Measurements from ENCODE around the gene FARSA. TPM values are rescaled to one million over a fixed set of nuclear protein-coding genes. Genes with fewer than 3 reads are reported as not detected.
"Not testable (repeated sequence)": the region's sequence is repeated elsewhere in the genome, so short reads cannot be mapped to it uniquely, and the experiment has no call there.

FARSA gene
- total RNA-seq, 1 donor from 2014 or later = 165 TPM

- no peak overlapping the region for H3K27ac Mint-ChIP-seq
- peaks cover 48% of the 10 kb centered on the region for H3K36me3 Mint-ChIP-seq (ENCODE audit: low read depth)
- intact Hi-C loops (cut with micrococcal nuclease) = no loop called here
- no peak for DNase-seq (ENCODE audit: low spot score)
- no peaks in the 10 kb centered on the region for H3K9me3 Mint-ChIP-seq
- H3K27me3 Mint-ChIP-seq (ENCODE audit: low read depth) = no peaks in the 10 kb centered on the region
- peaks cover 7% of the 10 kb centered on the region for H3K4me1 Mint-ChIP-seq (ENCODE audit: low read depth)
- H3K4me3 Mint-ChIP-seq (ENCODE audit: low read depth) = no peak overlapping the region
Observed at GRCh38 chr19:12921047-12921446, 12.5 kb downstream of the FARSA start.

DNA sequence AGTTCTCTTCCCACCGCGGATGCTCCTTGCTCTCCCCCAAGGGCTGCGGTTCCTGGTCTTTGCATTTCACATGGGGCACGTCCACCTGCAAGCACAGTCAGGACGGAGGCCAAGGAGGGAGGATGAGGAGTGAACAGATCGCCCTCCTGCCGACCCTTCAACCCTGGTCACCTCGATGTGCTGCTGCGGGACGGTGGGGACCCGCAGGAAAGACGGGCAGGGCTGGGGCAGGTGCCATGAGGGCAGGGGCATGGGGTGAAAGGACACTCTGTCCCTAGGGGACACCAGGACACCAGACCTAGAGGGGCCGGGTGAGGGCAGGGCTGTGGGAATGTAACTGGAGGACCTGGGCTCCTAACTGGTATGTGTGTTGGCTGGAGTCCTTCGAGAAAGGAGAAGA lies 15.3 kb downstream of the FARSA start:
- peaks cover 20% of the 10 kb centered on the region for H3K4me1 Mint-ChIP-seq (ENCODE audit: low read depth)
- no peaks in the 10 kb centered on the region for H3K27me3 Mint-ChIP-seq (ENCODE audit: low read depth)
- intact Hi-C loops (cut with micrococcal nuclease) = loop anchor here (2.0 kb wide), 2 partner anchors 15 to 27 kb away; partner anchors contain the start of genes FARSA and GCDH
- peak overlapping the region; percentile 47 for H3K4me3 Mint-ChIP-seq (ENCODE audit: low read depth)
- peaks cover 26% of the 10 kb centered on the region for H3K36me3 Mint-ChIP-seq (ENCODE audit: low read depth)
- H3K9me3 Mint-ChIP-seq = no peaks in the 10 kb centered on the region
- no peak for DNase-seq (ENCODE audit: low spot score)
- H3K27ac Mint-ChIP-seq = peak overlapping the region; percentile 67

DNA sequence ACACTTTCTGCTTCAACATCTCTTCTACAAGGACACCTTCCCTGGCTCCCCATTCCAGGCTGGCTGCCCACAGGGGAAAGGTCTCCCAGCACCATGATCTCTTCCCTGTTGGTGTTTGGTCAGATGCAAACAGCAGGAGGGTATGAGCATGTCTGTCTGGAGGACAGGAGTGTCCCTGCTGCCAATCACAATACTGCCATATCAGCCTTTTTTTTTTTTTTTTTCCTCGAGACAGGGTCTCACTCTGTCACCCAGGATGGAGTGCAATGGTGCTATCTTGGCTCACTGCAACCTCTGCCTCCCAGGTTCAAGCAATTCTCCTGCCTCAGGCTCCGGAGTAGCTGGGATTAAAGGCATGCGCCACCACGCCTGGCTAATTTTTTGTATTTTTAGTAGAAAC lies 17.7 kb downstream of the FARSA start:
- H3K9me3 Mint-ChIP-seq; DNase-seq (ENCODE audit: low spot score); intact Hi-C loops (cut with micrococcal nuclease); H3K4me3 Mint-ChIP-seq (ENCODE audit: low read depth); H3K27ac Mint-ChIP-seq; H3K36me3 Mint-ChIP-seq (ENCODE audit: low read depth); H3K27me3 Mint-ChIP-seq (ENCODE audit: low read depth): not testable (repeated sequence)
- peaks cover 21% of the 10 kb centered on the region for H3K4me1 Mint-ChIP-seq (ENCODE audit: low read depth)

GRCh38 chr19:12913851-12914690 lies 19.4 kb downstream of the FARSA start:
- Mint-ChIP-seq H3K27ac (peak overlapping the region; percentile 93), H3K9me3 (no peaks in the 10 kb centered on the region), H3K36me3 (ENCODE audit: low read depth) (peaks cover 2% of the 10 kb centered on the region), H3K4me1 (ENCODE audit: low read depth) (peaks cover 17% of the 10 kb centered on the region), H3K4me3 (ENCODE audit: low read depth) (peak overlapping the region; percentile 37), H3K27me3 (ENCODE audit: low read depth) (no peaks in the 10 kb centered on the region)
- peak; percentile 44 for DNase-seq (ENCODE audit: low spot score)
- intact Hi-C loops (cut with micrococcal nuclease) = no loop called here

- Mint-ChIP-seq H3K9me3 (no peaks in the 10 kb centered on the region), H3K27me3 (ENCODE audit: low read depth) (no peaks in the 10 kb centered on the region), H3K4me1 (ENCODE audit: low read depth) (peaks cover 16% of the 10 kb centered on the region), H3K27ac (peak overlapping the region; percentile 93), H3K4me3 (ENCODE audit: low read depth) (no peak overlapping the region), H3K36me3 (ENCODE audit: low read depth) (no peaks in the 10 kb centered on the region)
- no peak for DNase-seq (ENCODE audit: low spot score)
- intact Hi-C loops (cut with micrococcal nuclease) = no loop called here
Observed at GRCh38 chr19:12913011-12913561, 20.4 kb downstream of the FARSA start.

- intact Hi-C loops (cut with micrococcal nuclease) = no loop called here
- no peak overlapping the region for H3K27ac Mint-ChIP-seq
- no peaks in the 10 kb centered on the region for H3K9me3 Mint-ChIP-seq
- DNase-seq (ENCODE audit: low spot score) = no peak
- H3K4me1 Mint-ChIP-seq (ENCODE audit: low read depth) = peaks cover 16% of the 10 kb centered on the region
- H3K27me3 Mint-ChIP-seq (ENCODE audit: low read depth) = no peaks in the 10 kb centered on the region
- no peaks in the 10 kb centered on the region for H3K36me3 Mint-ChIP-seq (ENCODE audit: low read depth)
- no peak overlapping the region for H3K4me3 Mint-ChIP-seq (ENCODE audit: low read depth)
Observed at GRCh38 chr19:12912571-12912970, 20.9 kb downstream of the FARSA start.

DNA sequence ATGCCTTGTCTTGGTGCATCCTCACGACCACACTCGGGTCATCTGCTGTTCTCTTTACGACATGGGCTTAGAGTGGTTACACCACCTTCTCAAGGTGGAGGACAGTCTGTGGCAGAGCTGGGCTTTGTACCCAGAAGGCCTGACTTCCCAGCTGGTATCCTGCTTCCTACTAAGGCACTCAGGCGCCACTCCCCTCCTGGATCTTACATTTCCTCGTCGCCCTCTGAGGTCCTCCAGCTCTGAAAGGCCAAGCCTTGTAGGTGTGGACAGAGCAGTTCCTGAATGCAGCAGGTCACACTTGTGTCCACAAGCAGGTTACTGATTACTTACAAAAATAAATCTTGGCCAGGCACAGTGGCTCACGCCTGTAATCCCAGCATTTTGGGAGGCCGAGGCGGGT lies 26.3 kb downstream of the FARSA start:
- H3K27me3 Mint-ChIP-seq (ENCODE audit: low read depth) = no peaks in the 10 kb centered on the region
- no peaks in the 10 kb centered on the region for H3K36me3 Mint-ChIP-seq (ENCODE audit: low read depth)
- intact Hi-C loops (cut with micrococcal nuclease) = no loop called here
- no peak overlapping the region for H3K4me3 Mint-ChIP-seq (ENCODE audit: low read depth)
- no peaks in the 10 kb centered on the region for H3K9me3 Mint-ChIP-seq
- peaks cover 2% of the 10 kb centered on the region for H3K4me1 Mint-ChIP-seq (ENCODE audit: low read depth)
- no peak for DNase-seq (ENCODE audit: low spot score)
- H3K27ac Mint-ChIP-seq = no peak overlapping the region

- Mint-ChIP-seq H3K9me3 (no peaks in the 10 kb centered on the region), H3K36me3 (ENCODE audit: low read depth) (peaks cover 25% of the 10 kb centered on the region), H3K4me3 (ENCODE audit: low read depth) (no peak overlapping the region), H3K27me3 (ENCODE audit: low read depth) (no peaks in the 10 kb centered on the region), H3K27ac (no peak overlapping the region), H3K4me1 (ENCODE audit: low read depth) (no peaks in the 10 kb centered on the region)
- DNase-seq (ENCODE audit: low spot score) = no peak
- intact Hi-C loops (cut with micrococcal nuclease) = no loop called here
Observed at GRCh38 chr19:12899891-12900518, 33.5 kb downstream of the FARSA start.

GRCh38 chr19:12896460-12896859 lies 37.1 kb downstream of the FARSA start:
- Mint-ChIP-seq H3K4me1 (ENCODE audit: low read depth) (peaks cover 6% of the 10 kb centered on the region), H3K27ac (no peak overlapping the region), H3K4me3 (ENCODE audit: low read depth) (no peak overlapping the region), H3K36me3 (ENCODE audit: low read depth) (peaks cover 43% of the 10 kb centered on the region), H3K27me3 (ENCODE audit: low read depth) (no peaks in the 10 kb centered on the region), H3K9me3 (no peaks in the 10 kb centered on the region)
- intact Hi-C loops (cut with micrococcal nuclease) = no loop called here
- no peak for DNase-seq (ENCODE audit: low spot score)

- intact Hi-C loops (cut with micrococcal nuclease) = no loop called here
- H3K4me1 Mint-ChIP-seq (ENCODE audit: low read depth) = peaks cover 9% of the 10 kb centered on the region
- H3K36me3 Mint-ChIP-seq (ENCODE audit: low read depth) = peaks cover 29% of the 10 kb centered on the region
- H3K27ac Mint-ChIP-seq = no peak overlapping the region
- no peaks in the 10 kb centered on the region for H3K27me3 Mint-ChIP-seq (ENCODE audit: low read depth)
- peak overlapping the region; percentile 54 for H3K4me3 Mint-ChIP-seq (ENCODE audit: low read depth)
- DNase-seq (ENCODE audit: low spot score) = no peak
- no peaks in the 10 kb centered on the region for H3K9me3 Mint-ChIP-seq
Observed at GRCh38 chr19:12893582-12893981, 39.9 kb downstream of the FARSA start.

DNA sequence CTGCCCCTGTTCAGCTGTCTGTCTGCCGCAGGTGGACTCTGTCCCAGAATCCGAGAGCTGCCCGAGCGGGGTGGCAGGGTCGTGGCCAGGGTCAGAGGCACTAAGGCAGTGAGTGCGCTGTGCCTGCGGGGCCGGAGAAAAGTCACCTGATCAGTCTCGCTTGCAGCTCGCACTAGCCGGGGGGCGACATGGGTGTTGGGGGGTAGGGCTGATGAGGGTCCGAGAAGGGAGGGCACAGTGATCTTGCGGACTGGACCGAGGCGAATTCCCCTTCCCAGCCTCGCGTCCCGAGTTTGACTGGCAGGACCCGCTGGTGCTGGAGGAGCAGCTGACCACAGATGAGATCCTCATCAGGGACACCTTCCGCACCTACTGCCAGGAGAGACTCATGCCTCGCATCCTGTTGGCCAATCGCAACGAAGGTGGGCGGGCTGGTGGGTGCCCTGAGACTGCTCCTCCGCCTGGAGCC lies 41.9 kb downstream of the FARSA start:
- H3K27me3 Mint-ChIP-seq (ENCODE audit: low read depth) = no peaks in the 10 kb centered on the region
- intact Hi-C loops (cut with micrococcal nuclease) = loop anchor here (2.0 kb wide), 2 partner anchors 27 to 47 kb away; partner anchors contain the start of genes CALR and SYCE2
- H3K36me3 Mint-ChIP-seq (ENCODE audit: low read depth) = peaks cover 23% of the 10 kb centered on the region
- H3K4me3 Mint-ChIP-seq (ENCODE audit: low read depth) = peak overlapping the region; percentile 95
- DNase-seq (ENCODE audit: low spot score) = no peak
- H3K9me3 Mint-ChIP-seq = no peaks in the 10 kb centered on the region
- peaks cover 9% of the 10 kb centered on the region for H3K4me1 Mint-ChIP-seq (ENCODE audit: low read depth)
- H3K27ac Mint-ChIP-seq = peak overlapping the region; percentile 81

DNA sequence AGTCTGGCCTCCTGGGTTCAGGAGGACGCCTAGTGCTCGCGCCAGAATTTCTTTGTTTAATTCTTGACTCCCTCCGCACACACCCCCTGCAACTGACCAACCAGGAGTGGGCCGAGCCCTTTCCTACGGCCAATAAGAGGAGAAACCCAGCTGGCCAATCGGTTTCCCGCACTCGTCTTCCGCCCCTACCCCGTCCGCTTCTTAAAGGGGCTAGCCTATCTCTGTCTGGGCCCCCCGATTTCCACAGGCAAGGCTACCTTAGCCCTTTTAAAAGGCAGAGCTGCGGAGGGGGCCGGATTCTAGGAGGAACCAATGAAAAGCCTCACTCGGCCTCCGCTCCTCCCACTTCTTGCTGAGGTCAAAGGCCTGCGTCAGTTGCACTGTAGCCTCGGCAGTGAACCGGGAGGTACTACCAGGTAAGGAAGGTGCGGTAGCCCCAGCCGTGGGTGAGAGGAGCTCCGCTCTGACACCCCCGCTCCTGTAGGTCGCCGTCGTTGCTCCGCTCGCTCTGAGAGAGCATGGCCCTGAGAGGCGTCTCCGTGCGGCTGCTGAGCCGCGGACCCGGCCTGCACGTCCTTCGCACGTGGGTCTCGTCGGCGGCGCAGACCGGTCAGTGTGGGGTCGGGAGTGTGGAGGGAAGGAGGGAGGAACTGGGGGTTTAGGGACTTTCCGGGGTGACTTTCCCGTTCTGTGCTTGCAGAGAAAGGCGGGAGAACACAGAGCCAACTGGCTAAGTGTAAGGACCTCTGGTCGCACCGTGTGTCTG lies 42.5 kb downstream of the FARSA start, which contains the start of gene GCDH:
GCDH (plus strand) TSS at position 374 of the 766 bp plus-strand sequence; CDS start at position 519, 145 bp downstream.
- Mint-ChIP-seq H3K4me3 (ENCODE audit: low read depth) (peak within 1 kb of the TSS; percentile 95), H3K36me3 (ENCODE audit: low read depth) (peaks cover 23% of the 10 kb centered on the region), H3K27me3 (ENCODE audit: low read depth) (no peaks in the 10 kb centered on the region), H3K9me3 (no peaks in the 10 kb centered on the region), H3K27ac (peak within 1 kb of the TSS; percentile 81), H3K4me1 (ENCODE audit: low read depth) (peaks cover 9% of the 10 kb centered on the region)
- intact Hi-C loops (cut with micrococcal nuclease) = loop anchor here (2.0 kb wide), 2 partner anchors 28 to 48 kb away; partner anchors contain the start of genes CALR and SYCE2
- DNase-seq (ENCODE audit: low spot score) = peak; percentile 96
